Motor neuron (in vitro differentiated cells): ENCODE results near the gene USP49. TPM values are rescaled to one million over a fixed set of nuclear protein-coding genes. Genes with fewer than 3 reads are reported as not detected.

Experiments used
- ATAC-seq, 8 experiments: fragments of 200-7000 bp; cut with Tn5 transposase; replicated peaks in 6 of 8; 2 replicates each; pipeline ENCODE4 v1.8.0; 2021; ENCODE audit warnings: mild to moderate bottlenecking in 8 of 8, moderate library complexity in 8 of 8
- H3K27ac ChIP-seq, 2 donors: fragments of 250-450 bp; sonication (Bioruptor Pico); 2 replicates each; pipeline ENCODE4 v1.9.0; 2021; ENCODE audit warnings: antibody characterized with exemption in 2 of 2, mild to moderate bottlenecking in 2 of 2, moderate library complexity in 1 of 2
- H3K4me1 ChIP-seq, 2 donors: fragments of 250-450 bp; sonication (Bioruptor Pico); replicated peaks in 1 of 2; 2 replicates each; pipeline ENCODE4 v1.6.1; 2021; ENCODE audit warnings: antibody characterized with exemption in 2 of 2, mild to moderate bottlenecking in 2 of 2, moderate library complexity in 1 of 2
- H3K4me3 ChIP-seq, 5 donors: fragments of 250-450 bp; sonication (Bioruptor Pico); 2 replicates each; pipeline ENCODE4 v1.9.0; 2021; ENCODE audit warnings: antibody characterized with exemption in 5 of 5, mild to moderate bottlenecking in 5 of 5, moderate library complexity in 4 of 5
- WGBS, 10 experiments: fragments of 450-650 bp; shearing (Covaris generic); methylation state at CpG; one replicate each; pipeline ENCODE4 v1.0.0; 2022; 5-methylcytosine and 5-hydroxymethylcytosine counted together
- in situ Hi-C, 9 experiments: fragments of 400-800 bp; cut with MboI; loops; one replicate each; pipeline ENCODE4 v1.15.0; 2021; ENCODE audit warnings: low sequenced_read_pairs in 9 of 9, low pct_unique_long_range_greater_than_20kb in 2 of 9; ENCODE audit not compliant: unreplicated experiment in 9 of 9
- total RNA-seq, 8 experiments: library from RNA; unstranded; fragments of 300-600 nt; gene quantifications; 2 replicates each; pipeline versions ENCODE4 v1.2.3 to v1.2.4, GENCODE V29; 2022

USP49 gene
- total RNA-seq, 8 experiments from 2014 or later, result 2.3 to 14.8 (median 9.6) TPM

- Histone ChIP-seq H3K4me1 (peaks cover 15 to 20% of the 10 kb centered on the region in 2 donors), H3K27ac (peak overlapping the region; percentile 98 to 99), H3K4me3 (peak overlapping the region; percentile 78 to 99 (median 89))
- in situ Hi-C loops, result loop anchor here in 2 of 9 experiments (10.0 to 25.0 kb wide), 2 partner anchors 127 to 134 kb away; partner anchors contain the start of genes FRS3 (in 1 of the 2), PRICKLE4 (in 1 of the 2) and TOMM6 (in 1 of the 2)
- peak; percentile 10 to 35 (median 27) for ATAC-seq
- WGBS, 10 experiments, result 0 to 3% (median 0%) methylated on average over 2 to 8 of the region's 20 CpGs; no CpG with 5 or more reads in 6 of the 10 experiments
Observed at GRCh38 chr6:41921712-41921998, 26.5 kb upstream of the USP49 start.

- H3K27ac ChIP-seq, result peak within 1 kb of the TSS; percentile 98 to 99
- peak within 1 kb of the TSS; percentile 78 to 99 (median 89) for H3K4me3 ChIP-seq
- in situ Hi-C loops, result loop anchor here in 2 of 9 experiments (10.0 to 25.0 kb wide), 2 partner anchors 126 to 134 kb away; partner anchors contain the start of genes FRS3 (in 1 of the 2), PRICKLE4 (in 1 of the 2) and TOMM6 (in 1 of the 2)
- peak; percentile 80 to 96 (median 94) for ATAC-seq
- H3K4me1 ChIP-seq, result peaks cover 15 to 20% of the 10 kb centered on the region in 2 donors
- WGBS, 10 experiments, result 0 to 3% (median 0%) methylated on average over 1 to 20 of the region's 55 CpGs; no CpG with 5 or more reads in 2 of the 10 experiments
Observed at GRCh38 chr6:41920921-41921711, 25.9 kb upstream of the USP49 start, which contains the start of the genes BYSL and MED20. Gene BYSL, plus strand, starts transcription at chr6:41921499. Its CDS starts 64 bp downstream, at chr6:41921563. Gene MED20, minus strand, starts transcription at chr6:41921139. Its CDS starts 121 bp downstream, at chr6:41921018.

GRCh38 chr6:41917528-41917927 is 22.4 kb upstream of the USP49 start:
- peaks cover 12 to 15% of the 10 kb centered on the region in 2 donors for H3K4me1 ChIP-seq
- in situ Hi-C loops, result loop anchor here in 1 of 9 experiments (25.0 kb wide), 1 partner anchor 130 kb away; the partner anchor contains the start of genes FRS3, PRICKLE4 and TOMM6
- peak in 2 of 8 experiments; percentile 41 to 47 for ATAC-seq
- H3K27ac ChIP-seq, result no peak overlapping the region
- 4 to 92% (median 60%) methylated on average over 1 to 4 of the region's 4 CpGs; no CpG with 5 or more reads in 1 of the 10 experiments for WGBS, 10 experiments
- no peak overlapping the region for H3K4me3 ChIP-seq

- no peak overlapping the region for H3K4me3 ChIP-seq
- ATAC-seq, result no peak
- H3K27ac ChIP-seq, result no peak overlapping the region
- WGBS, 10 experiments, result 93% methylated on average over 3 to 4 of the region's 4 CpGs; no CpG with 5 or more reads in 8 of the 10 experiments
- peaks cover 6 to 7% of the 10 kb centered on the region in 2 donors for H3K4me1 ChIP-seq
- in situ Hi-C loops, result loop anchor here in 1 of 9 experiments (25.0 kb wide), 1 partner anchor 128 kb away; the partner anchor contains the start of genes FRS3, PRICKLE4 and TOMM6
Observed at GRCh38 chr6:41914869-41915530, 19.8 kb upstream of the USP49 start.

- H3K4me1 ChIP-seq, result peaks cover 0 to under 1% of the 10 kb centered on the region in 2 donors
- WGBS, 10 experiments, result 80 to 100% (median 92%) methylated on average over 1 to 2 of the region's 2 CpGs; no CpG with 5 or more reads in 4 of the 10 experiments
- in situ Hi-C loops, result loop anchor here in 1 of 9 experiments (25.0 kb wide), 1 partner anchor 127 kb away; the partner anchor contains the start of genes FRS3, PRICKLE4 and TOMM6
- no peak overlapping the region for H3K27ac ChIP-seq
- H3K4me3 ChIP-seq, result no peak overlapping the region
- ATAC-seq, result no peak
Observed at GRCh38 chr6:41914343-41914742, 19.2 kb upstream of the USP49 start.

GRCh38 chr6:41909727-41910126 is 14.6 kb upstream of the USP49 start:
- Histone ChIP-seq H3K4me1 (no peaks in the 10 kb centered on the region), H3K4me3 (no peak overlapping the region), H3K27ac (no peak overlapping the region)
- in situ Hi-C loops, result loop anchor here in 1 of 9 experiments (25.0 kb wide), 1 partner anchor 122 kb away; the partner anchor contains the start of genes FRS3, PRICKLE4 and TOMM6
- WGBS, 10 experiments, result 83 to 100% (median 100%) methylated on average over 1 of the region's 1 CpG; no CpG with 5 or more reads in 4 of the 10 experiments
- ATAC-seq, result no peak

- no peak overlapping the region for H3K27ac ChIP-seq
- WGBS, 10 experiments, result 100% methylated on average over 1 of the region's 1 CpG; no CpG with 5 or more reads in 5 of the 10 experiments
- H3K4me1 ChIP-seq, result no peaks in the 10 kb centered on the region
- H3K4me3 ChIP-seq, result no peak overlapping the region
- ATAC-seq, result no peak
- in situ Hi-C loops, result loop anchor here in 1 of 9 experiments (25.0 kb wide), 1 partner anchor 115 kb away; the partner anchor contains the start of genes FRS3, PRICKLE4 and TOMM6
Observed at GRCh38 chr6:41901882-41902519, 6.8 kb upstream of the USP49 start.

GRCh38 chr6:41900861-41901260 is 5.7 kb upstream of the USP49 start:
- WGBS, 10 experiments, result 67 to 100% (median 71%) methylated on average over 1 of the region's 1 CpG; no CpG with 5 or more reads in 1 of the 10 experiments
- no peak for ATAC-seq
- in situ Hi-C loops, result loop anchor here in 1 of 9 experiments (25.0 kb wide), 1 partner anchor 114 kb away; the partner anchor contains the start of genes FRS3, PRICKLE4 and TOMM6
- H3K27ac ChIP-seq, result no peak overlapping the region
- H3K4me3 ChIP-seq, result no peak overlapping the region
- H3K4me1 ChIP-seq, result no peaks in the 10 kb centered on the region

GRCh38 chr6:41896281-41896680 is 1.1 kb upstream of the USP49 start:
- no peak for ATAC-seq
- Histone ChIP-seq H3K4me1 (peaks cover 3 to 20% of the 10 kb centered on the region in 2 donors), H3K4me3 (peak overlapping the region in 3 of 5 donors; percentile 61 to 90 (median 63)), H3K27ac (no peak overlapping the region)
- in situ Hi-C loops, result no loop called here
- WGBS, 10 experiments, result 40 to 100% (median 69%) methylated on average over 1 to 3 of the region's 3 CpGs; no CpG with 5 or more reads in 2 of the 10 experiments

- H3K4me1 ChIP-seq, result peaks cover 3 to 20% of the 10 kb centered on the region in 2 donors
- WGBS, 10 experiments, result 0 to 18% (median 3%) methylated on average over 1 to 8 of the region's 56 CpGs; no CpG with 5 or more reads in 3 of the 10 experiments
Observed at GRCh38 chr6:41894366-41895299, 542 bp downstream of the USP49 start.

GRCh38 chr6:41892921-41893564 is 2.1 kb downstream of the USP49 start:
- no peak overlapping the region for H3K27ac ChIP-seq
- peaks cover 3 to 20% of the 10 kb centered on the region in 2 donors for H3K4me1 ChIP-seq
- in situ Hi-C loops, result no loop called here
- no peak for ATAC-seq
- H3K4me3 ChIP-seq, result peak overlapping the region; percentile 61 to 90 (median 72)
- 34 to 100% (median 64%) methylated on average over 1 to 4 of the region's 4 CpGs for whole genome bisulfite sequencing, 10 experiments

More at GRCh38 chr6:41894366-41895299, 542 bp downstream of the USP49 start:
- H3K27ac ChIP-seq, result peak overlapping the region; percentile 79 to 93
- in situ Hi-C loops, result no loop called here
- peak overlapping the region; percentile 61 to 90 (median 72) for H3K4me3 ChIP-seq
- ATAC-seq, result peak; percentile 21 to 85 (median 82)
